Neutrophil (primary cell): ENCODE measurements around the gene BABAM2.

Source experiments
- H3K27ac ChIP-seq: fragments of 200-600 bp; sonication (generic); 2 replicates; pipeline ENCODE4 v1.5.1; 2016; ENCODE audit warnings: mild to moderate bottlenecking, moderate library complexity
- H3K27me3 ChIP-seq: fragments of 200-600 bp; sonication (generic); 2 replicates; pipeline ENCODE4 v1.6.0; 2016; ENCODE audit warnings: mild to moderate bottlenecking
- H3K36me3 ChIP-seq: fragments of 200-600 bp; sonication (generic); 2 replicates; pipeline ENCODE4 v1.5.1; 2017
- H3K4me1 ChIP-seq, 2 experiments: fragments of 200-600 bp in 1 of 2; sonication (generic) in 1 of 2; 1 replicate in 1 of 2; 2 replicates in 1 of 2; pipeline versions ENCODE4 v1.5.1 to v1.6.1; 2013 to 2016; ENCODE audit warnings: low read depth in 1 of 2, low read length in 1 of 2, mild to moderate bottlenecking in 1 of 2, moderate library complexity in 1 of 2; ENCODE audit not compliant: control insufficient read depth in 1 of 2, insufficient read depth in 1 of 2
- H3K4me3 ChIP-seq, 2 experiments: fragments of 200-600 bp in 1 of 2; sonication (generic) in 1 of 2; 1 replicate in 1 of 2; 2 replicates in 1 of 2; pipeline ENCODE4 v1.5.1; 2013 to 2016; ENCODE audit warnings: low read depth in 1 of 2, low read length in 1 of 2, mild to moderate bottlenecking in 1 of 2, moderate library complexity in 1 of 2
- H3K9me3 ChIP-seq: fragments of 200-600 bp; sonication (generic); 2 replicates; pipeline ENCODE4 v1.5.1; 2016
- CTCF ChIP-seq: fragments of 200-600 bp; sonication (generic); IDR thresholded peaks from 2 replicates; pipeline ENCODE4 v1.5.1; 2016; ENCODE audit warnings: antibody characterized with exemption

The BABAM2 gene

GRCh38 chr2:28291811-28292440 lies 401.4 kb downstream of the BABAM2 start:
- Histone ChIP-seq H3K27ac (no peak overlapping the region), H3K27me3 (no peaks in the 10 kb centered on the region), H3K4me3 (no peak overlapping the region), H3K4me1 (no peaks in the 10 kb centered on the region), H3K9me3 (no peaks in the 10 kb centered on the region), H3K36me3 (no peaks in the 10 kb centered on the region)
- TF ChIP-seq CTCF = no peak

- no peak for TF ChIP-seq CTCF
- H3K4me3 ChIP-seq = no peak overlapping the region
- no peaks in the 10 kb centered on the region for H3K27me3 ChIP-seq
- no peaks in the 10 kb centered on the region for H3K9me3 ChIP-seq
- no peaks in the 10 kb centered on the region for H3K4me1 ChIP-seq
- no peaks in the 10 kb centered on the region for H3K36me3 ChIP-seq
- H3K27ac ChIP-seq = no peak overlapping the region
Measured at GRCh38 chr2:28292491-28292890, 402.0 kb downstream of the BABAM2 start.

- Histone ChIP-seq H3K4me1 (no peaks in the 10 kb centered on the region), H3K27me3 (no peaks in the 10 kb centered on the region), H3K4me3 (no peak overlapping the region), H3K36me3 (no peaks in the 10 kb centered on the region), H3K27ac (no peak overlapping the region), H3K9me3 (no peaks in the 10 kb centered on the region)
- TF ChIP-seq CTCF = no peak
Measured at GRCh38 chr2:28293416-28293815, 402.9 kb downstream of the BABAM2 start.

- H3K27me3 ChIP-seq = no peaks in the 10 kb centered on the region
- H3K4me1 ChIP-seq = no peaks in the 10 kb centered on the region
- no peak for TF ChIP-seq CTCF
- no peak overlapping the region for H3K4me3 ChIP-seq
- H3K36me3 ChIP-seq = peaks cover 4% of the 10 kb centered on the region
- no peak overlapping the region for H3K27ac ChIP-seq
- no peaks in the 10 kb centered on the region for H3K9me3 ChIP-seq
Measured at GRCh38 chr2:28294451-28294850, 403.9 kb downstream of the BABAM2 start.

- TF ChIP-seq CTCF = no peak
- H3K36me3 ChIP-seq = peaks cover 9% of the 10 kb centered on the region
- H3K27ac ChIP-seq = no peak overlapping the region
- H3K27me3 ChIP-seq = no peaks in the 10 kb centered on the region
- no peak overlapping the region for H3K4me3 ChIP-seq
- H3K9me3 ChIP-seq = no peaks in the 10 kb centered on the region
- H3K4me1 ChIP-seq = no peaks in the 10 kb centered on the region
Measured at GRCh38 chr2:28296243-28296642, 405.7 kb downstream of the BABAM2 start.
